HFFc6 (cell line): ENCODE results near the gene SCTR. TPM values are rescaled to one million over a fixed set of nuclear protein-coding genes. Genes with fewer than 3 reads are reported as not detected.

Source experiments
- DNase-seq: peaks from one replicate; pipeline ENCODE4 v3.0.0-alpha.2; 2018
- H3K27ac Mint-ChIP-seq: 2 replicates; pipeline ENCODE4 v1.8.0; 2020; ENCODE audit warnings: mild to moderate bottlenecking, mixed read lengths
- H3K27me3 Mint-ChIP-seq: 2 replicates; pipeline ENCODE4 v1.8.0; 2021; ENCODE audit warnings: mild to moderate bottlenecking, moderate library complexity, mixed read lengths; ENCODE audit not compliant: insufficient read depth
- H3K36me3 Mint-ChIP-seq: 2 replicates; pipeline ENCODE4 v1.8.0; 2021; ENCODE audit warnings: low read depth, mixed read lengths
- H3K4me1 Mint-ChIP-seq: 2 replicates; pipeline ENCODE4 v1.8.0; 2020; ENCODE audit warnings: low read depth, mixed read lengths
- H3K4me3 Mint-ChIP-seq: 2 replicates; pipeline ENCODE4 v1.8.0; 2020; ENCODE audit warnings: mild to moderate bottlenecking, moderate library complexity, mixed read lengths
- H3K9me3 Mint-ChIP-seq: 2 replicates; pipeline ENCODE4 v1.8.0; 2020; ENCODE audit warnings: mild to moderate bottlenecking, mixed read lengths
- total RNA-seq, 6 experiments: library from RNA; stranded (reverse); fragmentation: NEBNext Ultra II Directional; extraction: Animal tissue kit (Norgen Biotek cat#: 25700); gene quantifications; 2 replicates in 1 of 6; 3 replicates in 5 of 6; pipeline ENCODE4 v1.2.3, GENCODE V29; 2021
- TF ChIP-seq, protein P1 (sequence below): fragments of 200-600 bp; sonication (generic); IDR thresholded peaks from 2 replicates; pipeline ENCODE4 v1.5.0; 2021; ENCODE audit warnings: antibody characterized with exemption, mild to moderate bottlenecking

The SCTR gene
- total RNA-seq, 6 experiments from 2014 or later: not detected

DNA sequence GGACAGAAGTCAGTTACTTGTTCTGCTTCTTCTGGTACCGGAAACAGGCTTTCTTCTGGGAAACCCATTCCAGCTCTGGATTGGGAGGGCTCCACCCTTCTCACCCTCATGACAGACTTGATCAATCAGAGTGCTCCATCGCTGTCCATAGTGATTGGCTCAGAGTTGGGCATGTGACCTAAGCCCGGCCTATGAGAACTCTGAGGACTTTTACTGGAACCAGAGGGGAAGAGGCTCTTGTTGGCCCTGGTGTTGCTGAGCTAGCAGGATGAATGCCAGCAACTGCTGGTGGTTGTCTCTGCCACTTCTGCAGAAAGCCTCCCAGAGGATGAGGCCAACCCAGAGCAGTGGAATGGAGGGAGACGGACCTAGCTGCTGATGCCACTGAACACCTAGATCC is 59.3 kb downstream of the SCTR start:
- H3K9me3 Mint-ChIP-seq: no peaks in the 10 kb centered on the region
- DNase-seq: no peak
- no peak overlapping the region for H3K4me3 Mint-ChIP-seq

DNA sequence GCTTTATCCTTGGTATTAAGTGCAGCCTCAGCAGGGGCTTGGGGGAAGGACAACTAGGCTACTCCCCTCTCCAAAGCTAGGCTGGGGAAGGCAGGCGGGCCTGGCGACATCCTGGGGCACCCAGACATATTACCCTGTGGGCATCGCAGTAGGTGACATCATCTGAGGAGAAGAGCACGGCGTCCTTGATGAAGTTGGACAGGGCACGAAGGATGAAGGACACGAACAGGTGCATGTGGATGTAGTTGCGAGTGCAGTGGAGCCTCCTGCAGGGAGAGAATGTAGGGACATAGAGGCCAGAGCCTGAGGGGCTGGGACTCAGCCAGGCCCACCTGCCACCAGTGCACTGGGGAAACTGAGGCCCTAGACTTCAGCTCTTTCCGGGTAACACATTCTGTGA is 60.3 kb downstream of the SCTR start:
- DNase-seq: no peak
- H3K27me3 Mint-ChIP-seq: peaks cover 15% of the 10 kb centered on the region
- H3K9me3 Mint-ChIP-seq: no peaks in the 10 kb centered on the region
- H3K27ac Mint-ChIP-seq: no peak overlapping the region
- peaks cover 6% of the 10 kb centered on the region; the same call in 1 of the 2 replicates for H3K4me1 Mint-ChIP-seq
- H3K36me3 Mint-ChIP-seq: no peaks in the 10 kb centered on the region
- no peak overlapping the region for H3K4me3 Mint-ChIP-seq
- TF ChIP-seq, protein P1, sequence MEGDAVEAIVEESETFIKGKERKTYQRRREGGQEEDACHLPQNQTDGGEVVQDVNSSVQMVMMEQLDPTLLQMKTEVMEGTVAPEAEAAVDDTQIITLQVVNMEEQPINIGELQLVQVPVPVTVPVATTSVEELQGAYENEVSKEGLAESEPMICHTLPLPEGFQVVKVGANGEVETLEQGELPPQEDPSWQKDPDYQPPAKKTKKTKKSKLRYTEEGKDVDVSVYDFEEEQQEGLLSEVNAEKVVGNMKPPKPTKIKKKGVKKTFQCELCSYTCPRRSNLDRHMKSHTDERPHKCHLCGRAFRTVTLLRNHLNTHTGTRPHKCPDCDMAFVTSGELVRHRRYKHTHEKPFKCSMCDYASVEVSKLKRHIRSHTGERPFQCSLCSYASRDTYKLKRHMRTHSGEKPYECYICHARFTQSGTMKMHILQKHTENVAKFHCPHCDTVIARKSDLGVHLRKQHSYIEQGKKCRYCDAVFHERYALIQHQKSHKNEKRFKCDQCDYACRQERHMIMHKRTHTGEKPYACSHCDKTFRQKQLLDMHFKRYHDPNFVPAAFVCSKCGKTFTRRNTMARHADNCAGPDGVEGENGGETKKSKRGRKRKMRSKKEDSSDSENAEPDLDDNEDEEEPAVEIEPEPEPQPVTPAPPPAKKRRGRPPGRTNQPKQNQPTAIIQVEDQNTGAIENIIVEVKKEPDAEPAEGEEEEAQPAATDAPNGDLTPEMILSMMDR: no peak

More for the DNA sequence above, 59.3 kb downstream of the SCTR start:
- Mint-ChIP-seq H3K36me3 (no peaks in the 10 kb centered on the region), H3K27ac (no peak overlapping the region), H3K4me1 (peaks cover 6% of the 10 kb centered on the region; the same call in 1 of the 2 replicates), H3K27me3 (peaks cover 15% of the 10 kb centered on the region)
- TF ChIP-seq, protein P1: no peak

DNA sequence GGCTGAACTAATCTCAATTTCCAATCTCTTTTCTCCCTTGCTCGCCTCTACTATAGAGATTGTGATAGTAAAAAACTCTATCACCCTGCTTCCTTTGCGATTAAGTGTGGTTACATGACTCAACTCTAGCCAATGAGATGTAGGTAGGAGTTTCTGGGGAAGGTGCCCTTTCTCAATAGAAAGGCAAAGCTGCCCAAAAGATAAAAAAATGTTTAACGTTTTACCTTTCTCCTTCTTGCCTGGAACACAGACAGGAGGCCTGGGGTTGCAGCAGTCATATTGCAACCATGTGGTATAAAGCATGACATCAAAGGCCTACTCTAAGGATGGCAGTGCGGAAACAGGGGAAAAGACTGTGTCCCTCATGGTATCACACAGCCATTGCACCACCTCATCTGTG is 61.1 kb downstream of the SCTR start:
- Mint-ChIP-seq H3K36me3 (no peaks in the 10 kb centered on the region), H3K4me3 (no peak overlapping the region), H3K27me3 (peaks cover 15% of the 10 kb centered on the region), H3K4me1 (no peaks in the 10 kb centered on the region), H3K27ac (no peak overlapping the region), H3K9me3 (no peaks in the 10 kb centered on the region)
- TF ChIP-seq, protein P1: no peak
- DNase-seq: no peak

DNA sequence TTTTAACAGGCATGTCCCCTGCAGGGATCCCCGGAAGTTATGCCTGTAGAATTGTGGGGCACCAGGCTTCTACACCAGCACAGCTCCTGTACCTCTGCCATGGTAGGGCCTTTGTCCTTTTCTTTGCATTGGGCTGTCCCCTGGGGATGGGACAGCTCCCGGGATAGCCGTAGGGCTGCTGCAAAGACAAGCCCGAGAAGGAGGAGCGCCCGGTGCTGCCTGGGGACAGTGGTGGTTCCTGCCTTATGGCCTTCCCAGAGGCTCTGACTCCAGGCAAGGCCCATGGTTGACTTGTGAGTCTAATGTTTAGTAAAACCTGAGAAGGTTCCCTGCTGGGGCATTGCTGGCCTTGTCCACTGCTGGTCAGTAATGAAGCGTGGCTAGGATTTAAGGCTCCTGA is 61.7 kb downstream of the SCTR start:
- DNase-seq: no peak
- Mint-ChIP-seq H3K27me3 (peaks cover 15% of the 10 kb centered on the region), H3K4me3 (no peak overlapping the region), H3K27ac (no peak overlapping the region), H3K9me3 (no peaks in the 10 kb centered on the region), H3K4me1 (no peaks in the 10 kb centered on the region), H3K36me3 (no peaks in the 10 kb centered on the region)
- TF ChIP-seq, protein P1: no peak

DNA sequence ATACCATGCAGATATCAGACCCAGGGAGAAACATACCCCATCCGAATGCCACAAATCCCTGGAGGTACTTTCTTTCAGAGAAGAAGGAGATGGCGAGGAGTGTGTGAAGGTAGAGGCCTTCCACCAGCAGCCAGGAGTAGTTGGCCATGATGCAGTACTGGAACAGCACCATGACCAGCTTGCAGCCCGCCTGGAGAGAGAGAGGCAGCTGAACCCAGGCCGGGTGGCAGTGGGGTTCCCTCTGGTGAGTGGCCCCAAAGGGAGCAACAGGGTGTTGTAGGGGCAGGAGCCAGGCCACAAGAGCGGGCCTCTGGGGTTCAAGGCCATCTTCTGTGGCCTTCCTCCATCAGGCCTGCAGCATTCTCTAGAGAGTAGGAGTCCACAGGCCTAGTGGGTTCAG is 62.5 kb downstream of the SCTR start:
- no peaks in the 10 kb centered on the region for H3K36me3 Mint-ChIP-seq
- no peaks in the 10 kb centered on the region for H3K9me3 Mint-ChIP-seq
- no peak overlapping the region for H3K4me3 Mint-ChIP-seq
- TF ChIP-seq, protein P1: no peak
- no peaks in the 10 kb centered on the region for H3K4me1 Mint-ChIP-seq
- peaks cover 15% of the 10 kb centered on the region for H3K27me3 Mint-ChIP-seq
- H3K27ac Mint-ChIP-seq: no peak overlapping the region
- DNase-seq: no peak

DNA sequence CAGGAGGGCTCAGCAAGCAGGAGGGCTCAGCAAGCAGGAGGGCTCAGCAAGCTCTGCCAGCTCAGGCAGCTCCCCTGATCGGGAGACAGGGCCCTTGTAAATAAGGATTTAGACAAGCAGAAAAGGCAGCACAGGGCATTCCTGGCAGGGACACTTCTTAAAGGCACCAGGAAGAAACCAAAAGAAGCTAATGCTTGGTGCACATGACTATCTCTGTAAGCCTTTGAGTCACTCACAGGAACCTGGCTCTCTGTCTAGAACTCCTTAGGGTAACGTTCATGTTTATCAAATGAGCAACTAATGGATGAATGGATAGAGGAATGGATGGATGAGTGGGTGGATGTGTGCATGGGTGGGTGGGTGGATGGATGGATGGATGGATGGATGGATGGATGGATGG is 64.2 kb downstream of the SCTR start:
- Mint-ChIP-seq H3K9me3 (no peaks in the 10 kb centered on the region), H3K36me3 (no peaks in the 10 kb centered on the region), H3K4me1 (no peaks in the 10 kb centered on the region), H3K27me3 (peaks cover 13% of the 10 kb centered on the region), H3K27ac (no peak overlapping the region), H3K4me3 (no peak overlapping the region)
- TF ChIP-seq, protein P1: no peak
- no peak for DNase-seq
